Measurements from ENCODE around the gene FIGNL1. TPM values are rescaled to one million over a fixed set of nuclear protein-coding genes. Genes with fewer than 3 reads are reported as not detected.

Gene FIGNL1
- total RNA-seq, 2 donors from 2014 or later: 28.0 to 38.2 TPM

- no peak overlapping the region for H3K4me3 Mint-ChIP-seq
These were observed 33.5 kb downstream of the FIGNL1 start for GRCh38 chr7:50416527-50417182.

GRCh38 chr7:50415844-50416364, 34.2 kb downstream of the FIGNL1 start:
- no peak overlapping the region for H3K4me3 ChIP-seq (ENCODE audit: low read length)

More at GRCh38 chr7:50416527-50417182, 33.5 kb downstream of the FIGNL1 start:
- Histone ChIP-seq H3K9ac (ENCODE audit: extremely low read depth, low read length, poor library complexity, severe bottlenecking) (no peak overlapping the region), H3K27ac (ENCODE audit: low read depth, low read length) (no peak overlapping the region), H3K36me3 (ENCODE audit: control insufficient read depth, insufficient read depth, low read length) (no peaks in the 10 kb centered on the region), H3K4me1 (ENCODE audit: control insufficient read depth, insufficient read depth, low read length) (no peaks in the 10 kb centered on the region), H3K4me3 (ENCODE audit: low read length) (no peak overlapping the region), H3K27me3 (ENCODE audit: control insufficient read depth, insufficient read depth, low read length, poor library complexity, severe bottlenecking) (no peaks in the 10 kb centered on the region), H3K9me3 (ENCODE audit: control insufficient read depth, low read length) (no peaks in the 10 kb centered on the region)
- Mint-ChIP-seq H3K27ac (no peak overlapping the region), H3K27me3 (ENCODE audit: insufficient read depth) (no peaks in the 10 kb centered on the region), H3K9me3 (no peaks in the 10 kb centered on the region), H3K4me1 (peaks cover 9% of the 10 kb centered on the region), H3K36me3 (ENCODE audit: low read depth) (no peaks in the 10 kb centered on the region)
- DNase-seq: peak; percentile 42
- TF ChIP-seq, protein P1, sequence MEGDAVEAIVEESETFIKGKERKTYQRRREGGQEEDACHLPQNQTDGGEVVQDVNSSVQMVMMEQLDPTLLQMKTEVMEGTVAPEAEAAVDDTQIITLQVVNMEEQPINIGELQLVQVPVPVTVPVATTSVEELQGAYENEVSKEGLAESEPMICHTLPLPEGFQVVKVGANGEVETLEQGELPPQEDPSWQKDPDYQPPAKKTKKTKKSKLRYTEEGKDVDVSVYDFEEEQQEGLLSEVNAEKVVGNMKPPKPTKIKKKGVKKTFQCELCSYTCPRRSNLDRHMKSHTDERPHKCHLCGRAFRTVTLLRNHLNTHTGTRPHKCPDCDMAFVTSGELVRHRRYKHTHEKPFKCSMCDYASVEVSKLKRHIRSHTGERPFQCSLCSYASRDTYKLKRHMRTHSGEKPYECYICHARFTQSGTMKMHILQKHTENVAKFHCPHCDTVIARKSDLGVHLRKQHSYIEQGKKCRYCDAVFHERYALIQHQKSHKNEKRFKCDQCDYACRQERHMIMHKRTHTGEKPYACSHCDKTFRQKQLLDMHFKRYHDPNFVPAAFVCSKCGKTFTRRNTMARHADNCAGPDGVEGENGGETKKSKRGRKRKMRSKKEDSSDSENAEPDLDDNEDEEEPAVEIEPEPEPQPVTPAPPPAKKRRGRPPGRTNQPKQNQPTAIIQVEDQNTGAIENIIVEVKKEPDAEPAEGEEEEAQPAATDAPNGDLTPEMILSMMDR (conservative IDR thresholded peaks at IDR 0.05): peak; percentile 41
- 83 to 88% methylated on average over 4 to 7 of the region's 7 CpGs for WGBS, 2 experiments (ENCODE audit: insufficient coverage in 1 of 2, insufficient read length in 1 of 2)

DNA sequence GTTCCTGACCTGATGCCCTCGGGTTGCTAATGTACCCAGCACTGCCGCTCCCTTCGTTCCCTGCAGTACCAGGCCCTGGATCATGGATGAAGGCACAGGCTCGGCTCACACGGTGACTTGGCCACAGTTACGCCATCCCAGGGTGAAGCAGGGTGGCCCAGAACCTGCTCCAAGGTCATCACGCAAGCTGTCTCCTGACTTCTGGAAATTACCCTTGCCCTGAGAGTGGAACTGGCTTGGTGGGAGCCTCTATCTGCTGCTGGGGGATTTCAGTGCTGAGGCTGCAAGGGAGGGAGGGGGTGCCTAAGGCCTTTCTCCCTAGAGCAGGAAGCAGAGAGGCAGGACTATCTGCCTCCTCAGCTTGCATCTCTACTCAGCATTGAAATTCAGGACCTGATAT, 36.6 kb downstream of the FIGNL1 start:
- Histone ChIP-seq H3K4me1 (ENCODE audit: control insufficient read depth, insufficient read depth, low read length) (no peaks in the 10 kb centered on the region), H3K27me3 (ENCODE audit: control insufficient read depth, insufficient read depth, low read length, poor library complexity, severe bottlenecking) (no peaks in the 10 kb centered on the region), H3K9ac (ENCODE audit: extremely low read depth, low read length, poor library complexity, severe bottlenecking) (no peak overlapping the region), H3K4me3 (ENCODE audit: low read length) (no peak overlapping the region), H3K9me3 (ENCODE audit: control insufficient read depth, low read length) (no peaks in the 10 kb centered on the region), H3K27ac (ENCODE audit: low read depth, low read length) (no peak overlapping the region), H3K36me3 (ENCODE audit: control insufficient read depth, insufficient read depth, low read length) (no peaks in the 10 kb centered on the region)
- no peak for DNase-seq
- Mint-ChIP-seq H3K4me1 (peaks cover 2% of the 10 kb centered on the region), H3K4me3 (no peak overlapping the region), H3K9me3 (no peaks in the 10 kb centered on the region), H3K36me3 (ENCODE audit: low read depth) (no peaks in the 10 kb centered on the region), H3K27me3 (ENCODE audit: insufficient read depth) (no peaks in the 10 kb centered on the region), H3K27ac (no peak overlapping the region)
- TF ChIP-seq, protein P1 (conservative IDR thresholded peaks at IDR 0.05): no peak
- 93 to 94% methylated on average over 6 to 7 of the region's 7 CpGs for WGBS, 2 experiments (ENCODE audit: insufficient coverage in 1 of 2, insufficient read length in 1 of 2)

More at GRCh38 chr7:50415844-50416364, 34.2 kb downstream of the FIGNL1 start:
- Mint-ChIP-seq H3K27me3 (ENCODE audit: insufficient read depth) (no peaks in the 10 kb centered on the region), H3K9me3 (no peaks in the 10 kb centered on the region), H3K36me3 (ENCODE audit: low read depth) (no peaks in the 10 kb centered on the region), H3K4me1 (peaks cover 6% of the 10 kb centered on the region), H3K4me3 (no peak overlapping the region), H3K27ac (no peak overlapping the region)
- 86 to 100% methylated on average over 2 to 6 of the region's 6 CpGs for WGBS, 2 experiments (ENCODE audit: insufficient coverage in 1 of 2, insufficient read length in 1 of 2)
- no peaks in the 10 kb centered on the region for H3K36me3 ChIP-seq (ENCODE audit: control insufficient read depth, insufficient read depth, low read length)
- no peaks in the 10 kb centered on the region for H3K27me3 ChIP-seq (ENCODE audit: control insufficient read depth, insufficient read depth, low read length, poor library complexity, severe bottlenecking)
- H3K9ac ChIP-seq (ENCODE audit: extremely low read depth, low read length, poor library complexity, severe bottlenecking): no peak overlapping the region
- no peak overlapping the region for H3K27ac ChIP-seq (ENCODE audit: low read depth, low read length)
- TF ChIP-seq, protein P1 (conservative IDR thresholded peaks at IDR 0.05): no peak
- DNase-seq: no peak
- no peaks in the 10 kb centered on the region for H3K9me3 ChIP-seq (ENCODE audit: control insufficient read depth, low read length)
- no peaks in the 10 kb centered on the region for H3K4me1 ChIP-seq (ENCODE audit: control insufficient read depth, insufficient read depth, low read length)
